Small intestine (tissue), 7 donors: Measurements from ENCODE around the gene RNF111. TPM values are rescaled to one million over a fixed set of nuclear protein-coding genes. Genes with fewer than 3 reads are reported as not detected.
"Not testable (repeated sequence)": the region's sequence is repeated elsewhere in the genome, so short reads cannot be mapped to it uniquely, and the experiment has no call there.

Source experiments
- DNase-seq, 2 donors: peaks; one replicate each; pipeline versions ENCODE4 v3.0.0 to v3.0.0-alpha.2; 2013
- FAIRE-seq: peaks from 2 replicates; lab custom pipeline; 2012; peaks lifted over from hg19 to GRCh38; lab: Jason Lieb, UNC
- H3K27ac ChIP-seq, 3 donors: one replicate each; pipeline ENCODE4 v1.5.1; 2013; ENCODE audit warnings: low read length in 2 of 3, mild to moderate bottlenecking in 2 of 3, control low read depth in 1 of 3, inconsistent platforms in 1 of 3, low read depth in 1 of 3, moderate library complexity in 1 of 3
- H3K27me3 ChIP-seq, 3 donors: one replicate each; pipeline ENCODE4 v1.6.1; 2013; ENCODE audit warnings: low read length in 3 of 3, inconsistent platforms in 1 of 3; ENCODE audit not compliant: control insufficient read depth in 3 of 3, insufficient read depth in 3 of 3
- H3K36me3 ChIP-seq, 3 donors: one replicate each; pipeline ENCODE4 v1.6.1; 2013; ENCODE audit warnings: low read length in 3 of 3, inconsistent platforms in 1 of 3, low read depth in 1 of 3, mild to moderate bottlenecking in 1 of 3, moderate library complexity in 1 of 3; ENCODE audit not compliant: control insufficient read depth in 3 of 3, insufficient read depth in 2 of 3
- H3K4me1 ChIP-seq, 3 donors: one replicate each; pipeline ENCODE4 v1.6.1; 2013; ENCODE audit warnings: low read length in 2 of 3, inconsistent platforms in 1 of 3, low read depth in 1 of 3, mild to moderate bottlenecking in 1 of 3, moderate library complexity in 1 of 3; ENCODE audit not compliant: control insufficient read depth in 3 of 3, insufficient read depth in 2 of 3
- H3K4me3 ChIP-seq, 3 donors: one replicate each; pipeline ENCODE4 v1.5.1; 2013; ENCODE audit warnings: low read length in 3 of 3, control low read depth in 1 of 3, inconsistent platforms in 1 of 3, low read depth in 1 of 3, mild to moderate bottlenecking in 1 of 3, moderate library complexity in 1 of 3
- H3K9me3 ChIP-seq, 2 donors: one replicate each; pipeline ENCODE4 v1.6.1; 2013; ENCODE audit warnings: low read depth in 1 of 2, low read length in 1 of 2; ENCODE audit not compliant: control insufficient read depth in 2 of 2, insufficient read depth in 1 of 2
- WGBS, 3 donors: extraction: QIAGEN DNeasy Blood & Tissue Kit; methylation state at CpG; one replicate each; pipeline ENCODE4 v1.1.7; 2013; 5-methylcytosine and 5-hydroxymethylcytosine counted together
- polyA plus RNA-seq, 4 donors: library from polyadenylated mRNA; stranded (reverse) in 3 of 4; unstranded in 1 of 4; fragments of 200-250 nt in 3 of 4; fragments of 120-200 nt in 1 of 4; gene quantifications; one replicate each; pipeline versions ENCODE4 v1.2.1 to v1.2.3, GENCODE V29; 2013
- donor health status: healthy with polysubstance abuse.
- donor health status: control.
- donor health status: control.
- donor health status: Bipolar disorder and iron deficiency.
- donor health status: healthy.

Gene RNF111
- polyA plus RNA-seq, 4 donors = 7.0 to 28.0 (median 8.8) TPM

DNA sequence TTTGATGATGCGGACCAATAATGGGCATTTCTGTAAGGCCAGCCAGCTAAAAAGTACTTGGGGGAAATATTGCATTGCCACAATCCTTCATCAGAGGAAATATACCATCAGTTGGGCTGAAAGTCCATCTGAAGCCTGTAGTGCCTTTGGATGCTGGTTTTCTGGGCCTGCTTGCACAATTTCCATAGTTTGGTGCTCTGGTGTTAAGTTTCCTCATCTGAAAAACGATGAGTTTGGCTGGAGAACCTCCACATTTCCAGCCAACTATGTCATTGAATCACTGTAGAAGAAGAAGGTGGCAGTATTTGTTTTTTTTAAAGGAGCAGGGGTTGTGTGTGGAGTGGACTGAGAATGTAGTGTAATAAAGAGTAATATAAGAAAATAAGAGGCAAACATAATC lies 127.6 kb downstream of the RNF111 start:
- DNase-seq (no peak), FAIRE-seq (no peak)
- Histone ChIP-seq H3K27ac (no peak overlapping the region), H3K4me3 (no peak overlapping the region), H3K27me3 (no peaks in the 10 kb centered on the region), H3K9me3 (no peaks in the 10 kb centered on the region), H3K36me3 (peaks cover 0 to 22% (median 3%) of the 10 kb centered on the region in 3 donors), H3K4me1 (no peaks in the 10 kb centered on the region)
- 71 to 77% (median 73%) methylated on average over 2 of the region's 2 CpGs for WGBS, 3 donors

GRCh38 chr15:59116141-59116540 lies 128.7 kb downstream of the RNF111 start:
- H3K4me3 ChIP-seq = no peak overlapping the region
- no peaks in the 10 kb centered on the region for H3K4me1 ChIP-seq
- no peak overlapping the region for H3K27ac ChIP-seq
- no peak for DNase-seq
- H3K36me3 ChIP-seq = peaks cover 0 to 20% (median 3%) of the 10 kb centered on the region in 3 donors
- no peak for FAIRE-seq
- WGBS, 3 donors = 100% methylated on average over 1 of the region's 1 CpG
- no peaks in the 10 kb centered on the region for H3K9me3 ChIP-seq
- no peaks in the 10 kb centered on the region for H3K27me3 ChIP-seq

DNA sequence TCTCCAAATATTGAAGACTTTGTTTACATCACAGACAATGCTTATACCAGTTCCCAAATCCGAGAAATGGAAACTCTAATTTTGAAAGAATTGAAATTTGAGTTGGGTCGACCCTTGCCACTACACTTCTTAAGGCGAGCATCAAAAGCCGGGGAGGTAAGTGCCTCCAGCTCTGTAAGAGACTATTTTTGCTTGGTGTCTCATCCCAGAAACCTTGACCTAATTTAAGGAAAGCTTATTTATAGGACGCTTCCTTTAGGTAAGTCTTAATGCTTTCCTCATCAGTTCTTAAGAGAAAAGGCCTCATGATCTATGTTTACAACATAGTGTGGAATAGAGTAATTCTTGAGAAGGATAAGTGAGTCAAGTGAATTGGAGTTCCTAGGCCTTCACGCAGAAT lies 129.3 kb downstream of the RNF111 start:
- Histone ChIP-seq H3K4me1 (no peaks in the 10 kb centered on the region), H3K36me3 (peaks cover 0 to 19% (median 3%) of the 10 kb centered on the region in 3 donors), H3K9me3 (no peaks in the 10 kb centered on the region), H3K27ac (no peak overlapping the region), H3K4me3 (no peak overlapping the region), H3K27me3 (no peaks in the 10 kb centered on the region)
- FAIRE-seq (no peak), DNase-seq (no peak)
- 95 to 98% (median 97%) methylated on average over 6 of the region's 6 CpGs for WGBS, 3 donors

- 93 to 96% (median 95%) methylated on average over 5 of the region's 5 CpGs for WGBS, 3 donors
- Histone ChIP-seq H3K4me3 (no peak overlapping the region), H3K36me3 (peaks cover 0 to 22% (median 3%) of the 10 kb centered on the region in 3 donors), H3K4me1 (no peaks in the 10 kb centered on the region), H3K9me3 (no peaks in the 10 kb centered on the region), H3K27me3 (no peaks in the 10 kb centered on the region), H3K27ac (no peak overlapping the region)
- DNase-seq (no peak), FAIRE-seq (no peak)
These were observed 132.2 kb downstream of the RNF111 start for GRCh38 chr15:59119625-59120024.

GRCh38 chr15:59120937-59121336 lies 133.5 kb downstream of the RNF111 start:
- Histone ChIP-seq H3K4me3 (no peak overlapping the region), H3K4me1 (no peaks in the 10 kb centered on the region), H3K27me3 (no peaks in the 10 kb centered on the region), H3K9me3 (peaks cover 0 to 2% of the 10 kb centered on the region in 2 donors), H3K27ac (no peak overlapping the region), H3K36me3 (peaks cover 0 to 22% (median 0%) of the 10 kb centered on the region in 3 donors)
- DNase-seq = no peak
- no peak for FAIRE-seq
- 93 to 96% (median 93%) methylated on average over 5 of the region's 5 CpGs for WGBS, 3 donors

DNA sequence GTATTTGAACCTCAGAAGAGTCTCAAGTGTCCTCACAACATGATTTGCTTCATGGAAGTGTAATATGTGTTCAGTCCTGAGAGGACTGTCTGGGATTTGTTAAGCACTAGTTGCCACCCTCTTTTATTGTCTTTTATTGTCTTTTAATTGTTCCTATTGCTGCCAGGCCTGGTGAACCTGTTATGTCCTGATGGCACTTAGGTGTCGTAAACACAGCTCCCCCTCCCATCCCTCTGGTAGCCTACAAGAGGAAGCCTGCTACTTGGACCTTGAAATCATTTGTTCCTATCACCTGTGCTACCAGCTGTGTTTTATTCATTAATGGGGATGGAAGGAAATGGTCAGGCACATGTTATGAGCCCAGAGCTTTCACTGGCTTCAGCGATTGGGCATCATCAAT lies 136.8 kb downstream of the RNF111 start:
- Histone ChIP-seq H3K27me3 (no peaks in the 10 kb centered on the region), H3K4me3 (no peak overlapping the region), H3K9me3 (peaks cover 0 to 2% of the 10 kb centered on the region in 2 donors), H3K36me3 (peaks cover 0 to 10% (median 0%) of the 10 kb centered on the region in 3 donors), H3K27ac (peak overlapping the region in 1 of 3 donors; percentile 6), H3K4me1 (no peaks in the 10 kb centered on the region)
- FAIRE-seq (no peak), DNase-seq (peak; percentile 39 to 78)
- 24 to 71% (median 46%) methylated on average over 2 of the region's 2 CpGs for WGBS, 3 donors

DNA sequence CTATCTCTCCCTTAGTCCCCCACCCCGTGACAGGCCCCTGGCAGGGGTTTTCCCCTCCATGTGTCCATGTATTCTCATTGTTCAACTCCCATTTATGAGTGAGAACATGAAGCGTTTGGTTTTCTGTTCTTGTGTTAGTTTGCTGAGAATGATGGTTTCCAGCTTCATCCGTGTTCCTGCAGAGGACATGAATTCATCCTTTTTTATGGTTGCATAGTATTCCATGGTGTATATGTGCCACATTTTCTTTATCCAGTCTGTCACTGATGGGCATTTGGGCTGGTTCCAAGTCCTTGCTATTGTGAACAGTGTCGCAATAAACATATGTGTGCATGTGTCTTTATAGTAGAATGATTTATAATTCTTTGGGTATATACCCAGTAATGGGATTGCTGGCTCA lies 138.2 kb downstream of the RNF111 start:
- peaks cover 0 to 10% of the 10 kb centered on the region in 2 donors for H3K9me3 ChIP-seq
- 97 to 99% (median 99%) methylated on average over 4 of the region's 4 CpGs for WGBS, 3 donors

DNA sequence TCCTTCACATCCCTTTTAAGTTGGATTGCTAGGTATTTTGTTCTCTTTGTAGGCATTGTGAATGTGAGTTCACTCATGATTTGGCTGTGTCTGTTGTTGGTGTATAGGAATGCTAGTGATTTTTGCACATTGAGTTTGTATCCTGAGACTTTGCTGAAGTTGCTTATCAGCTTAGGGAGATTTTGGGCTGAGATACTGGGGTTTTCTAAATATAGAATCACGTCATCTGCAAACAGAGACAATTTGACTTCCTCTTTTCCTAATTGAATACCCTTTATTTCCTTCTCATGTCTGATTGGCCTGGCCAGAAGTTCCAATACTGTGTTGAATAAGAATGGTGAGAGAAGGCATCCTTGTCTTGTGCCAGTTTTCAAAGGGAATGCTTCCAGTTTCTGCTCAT lies 139.8 kb downstream of the RNF111 start:
- H3K4me1 ChIP-seq, H3K27me3 ChIP-seq, H3K4me3 ChIP-seq, H3K27ac ChIP-seq, FAIRE-seq, DNase-seq: not testable (repeated sequence)
- 87 to 89% (median 88%) methylated on average over 1 of the region's 1 CpG for WGBS, 3 donors
- Histone ChIP-seq H3K36me3 (peaks cover 0 to 16% (median 2%) of the 10 kb centered on the region in 3 donors), H3K9me3 (peaks cover 0 to 20% of the 10 kb centered on the region in 2 donors)

More for the DNA sequence above, 138.2 kb downstream of the RNF111 start:
- FAIRE-seq, H3K4me3 ChIP-seq, H3K27me3 ChIP-seq, DNase-seq, H3K27ac ChIP-seq, H3K4me1 ChIP-seq, H3K36me3 ChIP-seq: not testable (repeated sequence)

DNA sequence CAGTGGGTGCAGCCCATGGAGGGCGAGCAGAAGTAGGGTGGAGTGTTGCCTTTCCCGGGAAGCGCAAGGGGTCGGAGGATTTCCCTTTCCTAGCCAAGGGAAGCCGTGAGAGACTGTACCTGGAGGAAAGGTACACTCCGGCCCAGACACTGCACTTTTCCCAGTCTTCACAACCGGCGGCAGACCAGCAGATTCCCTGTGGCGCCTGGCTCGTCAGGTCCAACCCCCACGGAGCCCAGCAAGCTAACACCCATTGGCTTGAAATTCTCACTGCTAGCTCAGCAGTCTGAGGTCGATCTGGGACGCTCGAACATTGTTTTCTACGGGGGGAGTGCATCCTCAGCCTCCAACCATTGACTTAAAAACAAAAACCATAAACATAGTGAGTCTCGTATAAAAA lies 144.0 kb downstream of the RNF111 start:
- Histone ChIP-seq H3K36me3 (peaks cover 0 to 31% (median 15%) of the 10 kb centered on the region in 3 donors), H3K27me3 (no peaks in the 10 kb centered on the region), H3K27ac (no peak overlapping the region), H3K4me3 (no peak overlapping the region), H3K9me3 (peaks cover 0 to 17% of the 10 kb centered on the region in 2 donors), H3K4me1 (no peaks in the 10 kb centered on the region)
- 97 to 99% (median 98%) methylated on average over 16 of the region's 16 CpGs for WGBS, 3 donors
- FAIRE-seq = no peak
- no peak for DNase-seq
